Brain microvascular endothelial cell (primary cell): ENCODE results near the gene MS4A18.
A peak's percentile ranks its signal among the peaks of the same experiment; 100 is the strongest.

Experiments used
- DNase-seq: peaks from one replicate; pipeline ENCODE4 v3.0.0-alpha.2; 2020
- H3K27ac ChIP-seq: fragments of 250-450 bp; sonication (Bioruptor Pico); 2 replicates; pipeline ENCODE4 v1.5.1; 2020; ENCODE audit warnings: mild to moderate bottlenecking, moderate library complexity
- H3K27me3 ChIP-seq: fragments of 250-450 bp; sonication (Bioruptor Pico); replicated peaks from 2 replicates; pipeline ENCODE4 v1.5.1; 2020; ENCODE audit warnings: mild to moderate bottlenecking
- H3K36me3 ChIP-seq: fragments of 250-450 bp; sonication (Bioruptor Pico); replicated peaks from 2 replicates; pipeline ENCODE4 v1.5.1; 2020; ENCODE audit warnings: mild to moderate bottlenecking
- H3K4me3 ChIP-seq: 2 replicates; pipeline ENCODE4 v1.5.1; 2011; ENCODE audit warnings: low read depth, mild to moderate bottlenecking, control low read depth, low read length, moderate library complexity
- CTCF ChIP-seq: IDR thresholded peaks from 2 replicates; pipeline ENCODE4 v1.5.1; 2011; ENCODE audit warnings: low read depth, mild to moderate bottlenecking, moderate library complexity, low read length, control low read depth, inconsistent platforms; ENCODE audit errors: missing control alignments
- in situ Hi-C: cut with HindIII; loops from 2 replicates; pipeline ENCODE4 v1.10.0; 2017; ENCODE audit warnings: low sequenced_read_pairs, low pct_ligation_motif_present

The MS4A18 gene

GRCh38 chr11:60782393-60783140, 58.0 kb downstream of the MS4A18 start:
- DNase-seq: no peak
- Histone ChIP-seq H3K27ac (no peak overlapping the region), H3K36me3 (no peaks in the 10 kb centered on the region), H3K27me3 (no peaks in the 10 kb centered on the region), H3K4me3 (no peak overlapping the region)
- no peak for TF ChIP-seq CTCF
- in situ Hi-C loops: no loop called here

GRCh38 chr11:60783141-60783484, 58.6 kb downstream of the MS4A18 start:
- Histone ChIP-seq H3K4me3 (no peak overlapping the region), H3K36me3 (no peaks in the 10 kb centered on the region), H3K27ac (no peak overlapping the region), H3K27me3 (no peaks in the 10 kb centered on the region)
- no peak for TF ChIP-seq CTCF
- DNase-seq: no peak
- in situ Hi-C loops: no loop called here

GRCh38 chr11:60783911-60784310, 59.4 kb downstream of the MS4A18 start:
- H3K4me3 ChIP-seq: no peak overlapping the region
- no peaks in the 10 kb centered on the region for H3K27me3 ChIP-seq
- no peak for DNase-seq
- in situ Hi-C loops: no loop called here
- no peak overlapping the region for H3K27ac ChIP-seq
- TF ChIP-seq CTCF: no peak
- no peaks in the 10 kb centered on the region for H3K36me3 ChIP-seq

- in situ Hi-C loops: no loop called here
- Histone ChIP-seq H3K36me3 (no peaks in the 10 kb centered on the region), H3K4me3 (no peak within 1 kb of the TSS), H3K27me3 (no peaks in the 10 kb centered on the region), H3K27ac (no peak within 1 kb of the TSS)
- no peak for DNase-seq
- no peak for TF ChIP-seq CTCF
Observed at GRCh38 chr11:60785136-60785535, 60.6 kb downstream of the MS4A18 start, which contains the start of gene MS4A10. MS4A10 (plus strand) TSS chr11:60785333; CDS start chr11:60790336, 5,003 bp downstream.

GRCh38 chr11:60785806-60786361, 61.4 kb downstream of the MS4A18 start:
- H3K4me3 ChIP-seq: no peak overlapping the region
- no peak overlapping the region for H3K27ac ChIP-seq
- no peaks in the 10 kb centered on the region for H3K27me3 ChIP-seq
- peak; percentile 80 for DNase-seq
- TF ChIP-seq CTCF: peak; percentile 47
- in situ Hi-C loops: no loop called here
- H3K36me3 ChIP-seq: no peaks in the 10 kb centered on the region
